Panc1 (cell line): ENCODE measurements around the gene ME1. TPM values are rescaled to one million over a fixed set of nuclear protein-coding genes. Genes with fewer than 3 reads are reported as not detected.

Experiments used
- ATAC-seq: fragments of 200-7000 bp; cut with Tn5 transposase; 2 replicates; pipeline ENCODE4 v1.9.1; 2020; ENCODE audit warnings: mild to moderate bottlenecking, moderate library complexity
- BruUV-seq: library from RNA; stranded (reverse); fragments of 400-500 nt; replicated peaks from 2 replicates; lab custom pipeline; 2021; lab: Mats Ljungman, UMichigan
- CTCF ChIA-PET: fragments of 300-600 bp; sonication (Branson Sonifier 250); formaldehyde crosslinking; loops from one replicate; lab custom pipeline; 2022; ENCODE audit warnings: antibody characterized with exemption; lab: Charles Lee
- POLR2A ChIA-PET: fragments of 300-600 bp; sonication (Branson Sonifier 250); formaldehyde crosslinking; loops from one replicate; lab custom pipeline; 2022; ENCODE audit warnings: antibody characterized with exemption; lab: Charles Lee
- DNase-seq: peaks from one replicate; pipeline ENCODE4 v3.0.0-alpha.2; 2010; ENCODE audit warnings: low read depth, low spot score
- H3K27ac ChIP-seq: 2 replicates; pipeline ENCODE4 v1.5.1; 2011; ENCODE audit warnings: mild to moderate bottlenecking, low read length, inconsistent platforms
- H3K27me3 ChIP-seq: fragments of 200-500 bp; sonication (Bioruptor generic); 2 replicates; pipeline ENCODE4 v1.6.0; 2014; ENCODE audit warnings: low read length, inconsistent platforms; ENCODE audit not compliant: control insufficient read depth, insufficient read depth
- H3K36me3 ChIP-seq: fragments of 200-500 bp; sonication (Bioruptor generic); 2 replicates; pipeline ENCODE4 v1.5.1; 2014; ENCODE audit warnings: inconsistent platforms, mild to moderate bottlenecking, low read length, moderate library complexity; ENCODE audit not compliant: control insufficient read depth, insufficient read depth
- H3K4me1 ChIP-seq: 2 replicates; pipeline ENCODE4 v1.5.1; 2011; ENCODE audit warnings: inconsistent platforms, mild to moderate bottlenecking, low read length, moderate library complexity; ENCODE audit not compliant: control insufficient read depth, insufficient read depth
- H3K4me3 ChIP-seq, 2 experiments: 2 replicates each; pipeline ENCODE4 v1.5.1; 2011 to 2012; ENCODE audit warnings: low read depth in 2 of 2, low read length in 2 of 2, mild to moderate bottlenecking in 2 of 2, inconsistent platforms in 1 of 2, moderate library complexity in 1 of 2
- H3K9me3 ChIP-seq: fragments of 200-500 bp; sonication (Bioruptor generic); 2 replicates; pipeline ENCODE4 v1.5.1; 2014; ENCODE audit warnings: low read depth, mild to moderate bottlenecking, inconsistent platforms, low read length, moderate library complexity; ENCODE audit not compliant: control insufficient read depth, insufficient read depth
- CTCF ChIP-seq: fragments of 450-650 bp; IDR thresholded peaks from 2 replicates; pipeline ENCODE4 v1.5.1; 2017; ENCODE audit warnings: mild to moderate bottlenecking
- POLR2AphosphoS5 ChIP-seq: IDR thresholded peaks from 2 replicates; pipeline ENCODE4 v1.6.1; 2012; ENCODE audit warnings: mild to moderate bottlenecking, low read depth, low read length, moderate library complexity
- REST ChIP-seq, 2 experiments: IDR thresholded peaks; 2 replicates each; pipeline ENCODE4 v1.6.1; 2011 to 2012; ENCODE audit warnings: low read depth in 2 of 2, control low read depth in 1 of 2, low read length in 1 of 2, mild to moderate bottlenecking in 1 of 2, moderate library complexity in 1 of 2; ENCODE audit not compliant: insufficient read depth in 1 of 2
- SIN3A ChIP-seq: IDR thresholded peaks from 2 replicates; pipeline ENCODE4 v1.6.1; 2012; ENCODE audit warnings: low read depth, mild to moderate bottlenecking, low read length, moderate library complexity, borderline replicate concordance; ENCODE audit not compliant: insufficient read depth
- TCF7L2 ChIP-seq: IDR thresholded peaks from 2 replicates; pipeline ENCODE4 v1.6.1; 2011; ENCODE audit warnings: mild to moderate bottlenecking, low read depth, low read length, inconsistent platforms
- in situ Hi-C: cut with HindIII; loops from 2 replicates; pipeline ENCODE4 v1.10.0; 2016; ENCODE audit warnings: low sequenced_read_pairs, low pct_unique_long_range_greater_than_20kb
- intact Hi-C: fragments of 100-400 bp; cut with micrococcal nuclease; formaldehyde crosslinking; loops from one replicate; pipeline ENCODE4 v1.10.0; 2022; ENCODE audit not compliant: unreplicated experiment
- total RNA-seq: library from RNA; stranded (reverse); gene quantifications from one replicate; pipeline ENCODE4 v1.2.1, GENCODE V29; 2021; ENCODE audit not compliant: unreplicated experiment

Gene ME1
- total RNA-seq, 1 experiment from 2014 or later = 19.7 TPM

- no TSS peak for BruUV-seq
- no peak for TF ChIP-seq SIN3A
- TF ChIP-seq CTCF = no peak
- no peak for TF ChIP-seq TCF7L2
- TF ChIP-seq REST (IDR thresholded peaks at IDR 0.05; ENCODE audit: insufficient read depth in 1 of 2, low read depth in 2 of 2, low read length in 1 of 2) = no peak
- no peak for TF ChIP-seq POLR2AphosphoS5
- in situ Hi-C loops (no loop called here), intact Hi-C loops (loop anchor here (10.0 kb wide), 1 partner anchor 318 kb away; no protein-coding TSS in a partner anchor)
- ChIA-PET CTCF (no interaction called here), POLR2A (no interaction called here)
- Histone ChIP-seq H3K27ac (no peak overlapping the region), H3K9me3 (no peaks in the 10 kb centered on the region), H3K4me3 (no peak overlapping the region), H3K4me1 (no peaks in the 10 kb centered on the region), H3K27me3 (no peaks in the 10 kb centered on the region), H3K36me3 (no peaks in the 10 kb centered on the region)
- DNase-seq (no peak), ATAC-seq (no peak)
Measured at GRCh38 chr6:83403191-83403590, 27.7 kb downstream of the ME1 start.

GRCh38 chr6:83389606-83390005, 41.2 kb downstream of the ME1 start:
- TF ChIP-seq SIN3A (no peak), TCF7L2 (no peak), CTCF (no peak), POLR2AphosphoS5 (no peak), REST (IDR thresholded peaks at IDR 0.05; ENCODE audit: insufficient read depth in 1 of 2, low read depth in 2 of 2, low read length in 1 of 2) (no peak)
- Histone ChIP-seq H3K36me3 (no peaks in the 10 kb centered on the region), H3K4me1 (no peaks in the 10 kb centered on the region), H3K27ac (no peak overlapping the region), H3K27me3 (no peaks in the 10 kb centered on the region), H3K9me3 (no peaks in the 10 kb centered on the region), H3K4me3 (no peak overlapping the region)
- ChIA-PET CTCF (no interaction called here), POLR2A (no interaction called here)
- BruUV-seq = no TSS peak
- in situ Hi-C loops (no loop called here), intact Hi-C loops (no loop called here)
- ATAC-seq = no peak
- no peak for DNase-seq
